ENCODE data around the gene NLRC4. TPM values are rescaled to one million over a fixed set of nuclear protein-coding genes. Genes with fewer than 3 reads are reported as not detected.
A peak's percentile ranks its signal among the peaks of the same experiment; 100 is the strongest.

The NLRC4 gene
- total and polyA plus RNA-seq, 2 of the 8 experiments (the other 6 are each of a cell fraction or from before 2014, with no cell fraction given), result not detected

GRCh38 chr2:32277363-32277673 is 12.6 kb upstream of the NLRC4 start:
- H2BK120ac ChIP-seq (replicated peaks; ENCODE audit: low read depth, low read length), result no peak overlapping the region
- H3K4me3 ChIP-seq (ENCODE audit: extremely low read depth in 1 of 4, insufficient read depth in 2 of 4, low read depth in 3 of 4, low read length in 4 of 4), result peak overlapping the region; percentile 90 to 96 (median 94)
- no peak overlapping the region for H3K23ac ChIP-seq (ENCODE audit: insufficient read length)
- no peaks in the 10 kb centered on the region; the same call in 1 of the 2 replicates for H3K79me1 ChIP-seq (ENCODE audit: low read depth, low read length)
- no peak overlapping the region for H2BK12ac ChIP-seq (ENCODE audit: low read depth, low read length)
- peaks cover 4% of the 10 kb centered on the region; the same call in 1 of the 2 replicates for H3K23me2 ChIP-seq (ENCODE audit: low read depth, low read length)
- H3K27ac ChIP-seq (ENCODE audit: low read depth, low read length), result 0 out of 2 replicates have a peak overlapping the region, but pooled peaks have one; percentile 71
- H3K79me2 ChIP-seq (ENCODE audit: control insufficient read depth in 1 of 2, insufficient read depth in 2 of 2, low read length in 2 of 2), result peaks cover 0 to 12% of the 10 kb centered on the region in 2 experiments; a peak in 2 of 4 replicates
- H4K20me1 ChIP-seq (replicated peaks in 1 of 2; ENCODE audit: control insufficient read depth in 1 of 2, insufficient read depth in 2 of 2, low read length in 2 of 2), result no peaks in the 10 kb centered on the region
- no peaks in the 10 kb centered on the region for H3K27me3 ChIP-seq (replicated peaks in 1 of 4; ENCODE audit: control insufficient read depth in 3 of 4, extremely low read depth in 1 of 4, insufficient read depth in 3 of 4, low read length in 3 of 4)
- no peak overlapping the region for H3K56ac ChIP-seq (replicated peaks; ENCODE audit: insufficient read length, low read depth, low read length)
- peaks cover 0 to 2% (median 0%) of the 10 kb centered on the region in 4 experiments; a peak in 2 of 7 replicates for H3K4me1 ChIP-seq (replicated peaks in 1 of 4; ENCODE audit: control insufficient read depth in 3 of 4, insufficient read depth in 4 of 4, low read length in 3 of 4)
- no peak overlapping the region for H2BK15ac ChIP-seq (ENCODE audit: low read length)
- no peak overlapping the region for H2BK20ac ChIP-seq (ENCODE audit: low read length)
- H4K8ac ChIP-seq (ENCODE audit: extremely low read depth, insufficient read depth, low read length), result no peak overlapping the region
- H3K9ac ChIP-seq (replicated peaks in 1 of 4; ENCODE audit: extremely low read depth in 1 of 4, low read depth in 3 of 4, low read length in 3 of 4), result peak overlapping the region; percentile 50 to 84 (median 72); a peak in 5 of 7 replicates
- no peak overlapping the region for H3K14ac ChIP-seq (ENCODE audit: insufficient read length)
- H2AFZ ChIP-seq (ENCODE audit: low read length), result 0 out of 2 replicates have a peak overlapping the region, but pooled peaks have one; percentile 9
- DNase-seq (ENCODE audit: low read depth in 1 of 2, low spot score in 2 of 2), result no peak
- no peak overlapping the region for H2BK5ac ChIP-seq (ENCODE audit: low read depth, low read length)
- no peak overlapping the region for H4K91ac ChIP-seq (replicated peaks; ENCODE audit: insufficient read length, low read length)
- H3K9me3 ChIP-seq (ENCODE audit: insufficient read depth in 2 of 2, low read depth in 1 of 2, low read length in 1 of 2), result no peaks in the 10 kb centered on the region
- H3K4me2 ChIP-seq (ENCODE audit: insufficient read depth in 1 of 2, low read depth in 2 of 2, low read length in 2 of 2), result peak overlapping the region; percentile 23 to 76
- no peak overlapping the region for H3K4ac ChIP-seq (replicated peaks; ENCODE audit: insufficient read length, low read depth, low read length)
- 66% methylated on average over 5 of the region's 5 CpGs; no CpG with 5 or more reads in 1 of the 2 experiments for WGBS, 2 experiments (ENCODE audit: extremely low coverage in 1 of 2, insufficient coverage in 1 of 2, insufficient read length in 1 of 2, insufficient replicate concordance in 2 of 2, low coverage in 1 of 2, low lambda C conversion rate in 2 of 2, missing lambda C conversion rate in 1 of 2)
- no peak for FAIRE-seq
- CTCF ChIA-PET (ENCODE audit: partially characterized antibody), result interaction anchor here (0.7 kb wide), 1 partner anchor 29 kb away, joined by 3 read pairs; no protein-coding TSS in a partner anchor
- no peaks in the 10 kb centered on the region for H3K36me3 ChIP-seq (ENCODE audit: control insufficient read depth in 2 of 4, insufficient read depth in 4 of 4, low read length in 3 of 4)
- no peak overlapping the region for H3K18ac ChIP-seq (ENCODE audit: extremely low read depth, low read length)
- POLR2A ChIA-PET (ENCODE audit: partially characterized antibody), result interaction anchor here (0.6 kb wide), 1 partner anchor 90 kb away, joined by 3 read pairs; no protein-coding TSS in a partner anchor
- no peak overlapping the region for H2AK5ac ChIP-seq (ENCODE audit: low read depth, low read length)
- no peak overlapping the region for H4K5ac ChIP-seq (ENCODE audit: insufficient read length, low read depth, low read length)
- TF ChIP-seq KDM1A (IDR thresholded peaks at IDR 0.05; ENCODE audit: borderline replicate concordance, low read length) (no peak), ASH2L (IDR thresholded peaks at IDR 0.05; ENCODE audit: low read length) (no peak), YY1 (IDR thresholded peaks at IDR 0.05; ENCODE audit: low read depth, low read length) (no peak), MAX (IDR thresholded peaks at IDR 0.05) (no peak), HDAC2 (IDR thresholded peaks at IDR 0.05; ENCODE audit: borderline replicate concordance in 1 of 2, low read depth in 2 of 2, low read length in 2 of 2) (no peak), JUND (IDR thresholded peaks at IDR 0.05; ENCODE audit: low read length) (no peak), SUZ12 (IDR thresholded peaks at IDR 0.05; ENCODE audit: low read length) (no peak), BCL11A (IDR thresholded peaks at IDR 0.05; ENCODE audit: low read depth in 2 of 2, low read length in 2 of 2) (no peak), ZNF274 (IDR thresholded peaks at IDR 0.05; ENCODE audit: borderline replicate concordance, extremely low read depth, low read length) (no peak), SP4 (IDR thresholded peaks at IDR 0.05; ENCODE audit: low read length) (no peak), BACH1 (IDR thresholded peaks at IDR 0.05; ENCODE audit: low read length) (no peak), KDM5A (IDR thresholded peaks at IDR 0.05; ENCODE audit: low read length) (no peak), POLR2AphosphoS5 (IDR thresholded peaks at IDR 0.05; ENCODE audit: low read depth, low read length) (no peak), PHF8 (conservative IDR thresholded peaks at IDR 0.05; ENCODE audit: low read depth, low read length) (no peak), SIRT6 (IDR thresholded peaks at IDR 0.05; ENCODE audit: low read length) (no peak)

Data from H1 (cell line).